NCI-H82 (cell line): ENCODE results near the gene UNC13A.

Experiments used
- DNase-seq: peaks from one replicate; lab custom pipeline; 2025; lab: John Stamatoyannopoulos, UW

Gene UNC13A

DNA sequence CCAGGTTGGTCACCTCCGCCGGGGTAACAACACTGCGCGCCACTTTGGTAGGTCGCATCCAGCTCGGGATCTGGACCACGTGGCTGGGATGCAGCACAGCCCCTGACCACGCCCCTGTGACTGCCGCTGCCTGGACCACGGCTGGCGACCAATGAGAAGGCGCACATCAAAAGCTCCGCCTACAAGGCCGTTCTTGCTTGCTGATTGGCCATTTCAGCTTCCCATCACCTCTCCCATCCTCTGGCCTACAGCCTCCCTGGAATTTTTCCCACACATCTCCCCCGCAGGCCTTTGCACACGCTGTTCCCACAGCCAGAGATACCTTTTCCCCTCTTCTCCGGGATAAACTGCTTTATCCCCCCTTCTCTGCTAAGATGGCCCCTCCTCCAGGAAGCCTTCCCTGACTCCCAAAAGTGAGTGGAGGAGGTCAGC lies 18.6 kb upstream of the UNC13A start:
- DNase-seq, result peak; percentile 97

DNA sequence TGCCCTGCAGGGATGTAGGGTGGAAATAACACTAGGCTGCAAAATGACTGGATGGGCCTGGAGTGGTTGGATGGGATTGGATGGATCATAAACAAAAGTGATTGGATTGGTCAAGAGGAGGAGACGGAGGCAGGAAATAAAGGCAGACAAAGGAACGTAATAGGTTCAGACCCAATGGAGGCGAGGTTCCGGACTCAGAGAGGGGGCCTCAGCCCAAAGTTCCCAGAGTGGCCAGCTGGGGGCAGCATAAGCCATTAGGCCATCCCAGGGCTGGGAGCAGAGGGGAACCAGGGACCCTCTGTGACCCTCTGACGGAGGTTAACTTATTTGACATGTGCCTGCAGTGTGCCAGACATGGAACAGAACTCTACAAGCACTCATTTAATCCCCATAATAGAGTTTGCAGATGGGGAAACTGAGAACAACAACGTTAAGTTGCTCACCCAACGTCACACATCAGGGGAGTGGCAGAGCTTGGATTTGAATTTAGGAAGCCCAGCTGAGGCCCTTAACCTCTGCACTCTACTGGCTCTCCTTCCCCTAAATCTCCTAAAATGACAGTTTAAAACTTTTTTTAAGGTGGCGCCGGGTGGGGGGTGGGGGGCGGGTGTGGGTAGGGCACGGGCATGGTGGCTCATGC lies 15.8 kb upstream of the UNC13A start:
- DNase-seq, result peak; percentile 85

DNA sequence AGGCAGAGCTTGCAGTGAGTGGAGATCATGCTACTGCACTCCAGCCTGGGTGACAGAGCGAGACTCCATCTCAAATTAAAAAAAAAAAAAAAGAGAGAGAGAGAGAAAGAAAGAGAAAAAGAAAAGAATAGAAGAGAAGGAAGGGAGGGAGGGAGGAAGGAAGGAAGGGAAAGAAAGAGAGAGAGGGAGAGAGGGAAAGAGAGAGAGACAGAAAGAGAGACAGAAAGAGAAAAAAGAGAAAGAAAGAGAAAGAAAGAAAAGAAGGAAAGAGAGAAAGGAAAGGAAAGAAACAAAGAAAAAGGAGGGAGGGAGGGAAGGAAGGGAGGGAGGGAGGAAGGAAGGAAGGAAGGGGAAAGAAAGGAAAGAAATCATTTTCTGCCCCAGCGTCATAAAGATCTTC lies 7.0 kb upstream of the UNC13A start:
- no peak for DNase-seq

DNA sequence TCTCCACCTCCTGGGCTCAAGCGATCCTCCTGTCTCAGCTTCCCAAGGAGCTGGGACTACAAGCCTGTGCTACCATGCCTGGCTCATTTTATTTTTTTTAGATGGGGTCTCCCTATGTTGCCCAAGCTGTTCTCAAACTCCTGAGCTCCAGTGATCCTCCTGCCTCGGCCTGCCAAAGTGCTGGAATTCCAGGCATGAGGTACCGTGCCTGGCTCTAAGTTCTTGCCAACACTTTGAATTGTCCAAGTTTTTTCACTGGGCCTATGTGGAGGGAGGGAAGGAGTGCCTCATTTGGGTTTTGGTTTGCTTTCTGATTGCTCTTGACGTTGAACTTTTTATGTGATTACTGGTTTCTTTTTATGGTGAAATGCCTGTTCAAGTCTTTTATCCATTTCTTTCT lies 4.4 kb upstream of the UNC13A start:
- DNase-seq, result no peak

DNA sequence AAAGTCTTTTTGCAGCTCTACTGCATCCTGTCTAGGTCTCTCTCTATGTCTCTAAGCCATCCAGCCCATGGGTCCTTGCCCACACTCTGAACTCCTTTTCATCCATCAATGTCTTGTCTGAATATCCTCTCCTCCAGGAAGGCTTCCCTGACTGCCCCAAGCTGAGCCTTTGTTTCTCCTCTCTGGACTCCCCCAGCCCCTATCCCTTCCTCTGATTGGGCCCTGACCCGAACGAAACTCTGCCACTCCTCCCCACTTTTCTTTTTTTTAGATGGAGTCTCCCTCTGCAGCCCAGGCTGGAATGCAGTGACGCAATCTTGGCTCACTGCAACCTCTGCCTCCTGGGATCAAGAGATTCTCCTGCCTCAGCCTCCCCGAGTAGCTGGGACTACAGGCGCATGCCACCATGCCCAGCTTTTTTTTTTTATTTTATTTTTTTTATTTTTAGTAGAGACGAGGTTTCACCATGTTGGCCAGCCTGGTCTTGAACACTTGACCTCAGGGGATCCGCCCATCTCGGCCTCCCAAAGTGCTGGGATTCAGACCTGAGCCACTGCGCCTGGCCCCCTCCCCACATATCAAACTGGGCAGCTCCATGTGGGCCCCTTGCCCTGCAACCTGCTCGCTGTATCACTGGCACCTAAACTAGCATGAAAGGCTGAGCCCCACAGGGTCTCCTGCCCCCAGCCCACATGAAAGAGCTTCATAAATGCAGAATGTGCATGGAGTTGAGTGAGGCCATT lies 870 bp upstream of the UNC13A start:
- no peak for DNase-seq

GRCh38 chr19:17687141-17687856 lies 855 bp downstream of the UNC13A start:
- peak; percentile 74 for DNase-seq

GRCh38 chr19:17686592-17687024 lies 1.5 kb downstream of the UNC13A start:
- DNase-seq, result peak; percentile 91

GRCh38 chr19:17686023-17686521 lies 2.1 kb downstream of the UNC13A start:
- DNase-seq, result no peak

- no peak for DNase-seq
Measured at GRCh38 chr19:17685451-17686022, 2.6 kb downstream of the UNC13A start.

- no peak for DNase-seq
Measured at GRCh38 chr19:17684256-17684655, 3.9 kb downstream of the UNC13A start.

DNA sequence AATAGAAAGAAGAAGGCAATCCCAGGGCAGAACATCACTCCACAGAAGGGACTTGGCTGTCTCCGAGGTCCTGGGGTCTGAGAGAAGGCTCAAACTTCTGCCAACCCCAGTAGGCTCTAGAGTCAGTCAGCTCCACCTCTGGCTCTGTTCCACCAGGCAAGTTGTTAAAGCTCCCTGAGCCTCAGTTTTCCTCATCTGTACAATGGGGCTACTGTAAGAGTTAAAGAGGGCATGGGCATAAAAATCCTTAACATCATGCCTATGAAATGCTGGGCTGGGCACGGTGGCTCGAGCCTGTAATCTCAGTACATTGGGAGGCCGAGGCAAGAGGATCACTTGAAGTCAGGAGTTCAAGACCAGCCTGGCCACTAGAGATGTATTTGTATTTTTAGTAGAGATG lies 5.1 kb downstream of the UNC13A start:
- no peak for DNase-seq

- no peak for DNase-seq
Measured at GRCh38 chr19:17682273-17682672, 5.9 kb downstream of the UNC13A start.

GRCh38 chr19:17681505-17682125 lies 6.5 kb downstream of the UNC13A start:
- no peak for DNase-seq

GRCh38 chr19:17680230-17680722 lies 7.9 kb downstream of the UNC13A start:
- DNase-seq, result no peak

DNA sequence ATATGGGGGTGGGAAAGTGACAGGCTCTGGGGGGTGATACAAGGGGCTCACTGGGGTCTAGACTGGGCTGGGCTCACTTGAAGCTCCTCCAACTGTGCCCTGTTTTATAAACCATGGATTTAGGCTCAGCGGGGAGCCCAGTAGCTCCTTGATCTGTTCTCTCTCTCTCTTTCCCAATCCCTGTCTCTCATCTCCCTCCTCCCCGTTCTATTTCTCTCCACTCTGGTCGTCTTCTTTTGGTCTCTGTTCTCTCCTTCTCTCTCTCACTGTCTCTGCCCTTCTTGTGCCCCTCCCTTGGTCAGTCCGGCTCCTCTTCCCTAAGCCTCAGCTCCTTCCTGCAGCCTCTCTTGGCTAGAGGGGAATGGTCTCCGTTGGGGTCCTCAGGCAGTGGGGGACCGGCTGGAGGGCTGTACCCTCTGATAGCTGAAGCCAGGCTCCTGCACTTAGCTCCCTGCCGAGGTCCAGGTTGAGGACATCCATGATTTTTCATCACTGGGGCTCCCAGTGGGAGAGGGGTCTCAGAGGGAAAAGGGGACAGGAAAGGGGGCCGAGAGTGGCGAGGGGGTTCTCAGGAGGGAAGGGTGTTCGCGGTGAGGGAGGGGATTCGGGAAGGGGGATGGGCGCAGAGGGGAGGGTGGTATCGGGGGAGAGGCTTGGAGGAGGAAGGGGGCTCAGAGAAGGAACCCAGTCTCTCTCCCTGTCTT lies 8.5 kb downstream of the UNC13A start:
- DNase-seq, result no peak

DNA sequence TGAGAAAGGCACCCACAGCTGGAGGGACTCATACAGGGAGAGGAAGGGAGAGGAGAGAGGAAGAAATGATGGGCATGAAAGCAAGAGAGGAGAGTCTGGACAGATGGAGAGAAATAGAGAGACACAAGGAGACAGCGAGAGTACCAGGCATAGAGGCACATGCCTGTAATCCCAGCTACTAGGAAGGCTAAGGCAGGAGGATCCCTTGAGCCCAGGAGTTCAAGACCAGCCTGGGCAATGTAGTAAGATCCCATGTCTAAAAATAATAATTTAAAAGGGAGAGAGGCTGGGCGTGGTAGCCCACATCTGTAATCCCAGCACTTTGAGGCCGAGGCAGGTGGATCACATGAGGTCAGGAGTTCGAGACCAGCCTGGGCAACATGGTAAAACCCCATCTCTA lies 9.3 kb downstream of the UNC13A start:
- no peak for DNase-seq

DNA sequence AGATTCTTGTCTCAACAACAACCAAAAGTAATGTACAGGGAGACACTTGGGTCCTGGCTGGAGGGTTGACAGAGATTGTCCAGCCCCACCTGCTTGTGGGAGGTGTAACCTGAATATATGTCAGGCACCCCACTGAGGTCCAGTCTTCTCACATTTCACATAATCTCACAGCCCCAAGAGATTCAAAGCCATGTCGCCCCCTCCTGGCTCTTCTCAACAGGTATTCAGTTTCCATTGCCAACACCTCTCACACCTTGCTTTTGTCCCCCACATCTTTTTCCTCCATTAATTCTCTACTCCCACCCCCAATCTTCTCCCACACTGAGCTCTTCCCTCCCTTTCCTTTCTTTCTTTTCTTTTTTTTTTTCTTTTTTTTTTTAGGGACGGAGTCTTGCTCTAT lies 11.2 kb downstream of the UNC13A start:
- peak; percentile 57 for DNase-seq

GRCh38 chr19:17676295-17676694 lies 11.9 kb downstream of the UNC13A start:
- no peak for DNase-seq

DNA sequence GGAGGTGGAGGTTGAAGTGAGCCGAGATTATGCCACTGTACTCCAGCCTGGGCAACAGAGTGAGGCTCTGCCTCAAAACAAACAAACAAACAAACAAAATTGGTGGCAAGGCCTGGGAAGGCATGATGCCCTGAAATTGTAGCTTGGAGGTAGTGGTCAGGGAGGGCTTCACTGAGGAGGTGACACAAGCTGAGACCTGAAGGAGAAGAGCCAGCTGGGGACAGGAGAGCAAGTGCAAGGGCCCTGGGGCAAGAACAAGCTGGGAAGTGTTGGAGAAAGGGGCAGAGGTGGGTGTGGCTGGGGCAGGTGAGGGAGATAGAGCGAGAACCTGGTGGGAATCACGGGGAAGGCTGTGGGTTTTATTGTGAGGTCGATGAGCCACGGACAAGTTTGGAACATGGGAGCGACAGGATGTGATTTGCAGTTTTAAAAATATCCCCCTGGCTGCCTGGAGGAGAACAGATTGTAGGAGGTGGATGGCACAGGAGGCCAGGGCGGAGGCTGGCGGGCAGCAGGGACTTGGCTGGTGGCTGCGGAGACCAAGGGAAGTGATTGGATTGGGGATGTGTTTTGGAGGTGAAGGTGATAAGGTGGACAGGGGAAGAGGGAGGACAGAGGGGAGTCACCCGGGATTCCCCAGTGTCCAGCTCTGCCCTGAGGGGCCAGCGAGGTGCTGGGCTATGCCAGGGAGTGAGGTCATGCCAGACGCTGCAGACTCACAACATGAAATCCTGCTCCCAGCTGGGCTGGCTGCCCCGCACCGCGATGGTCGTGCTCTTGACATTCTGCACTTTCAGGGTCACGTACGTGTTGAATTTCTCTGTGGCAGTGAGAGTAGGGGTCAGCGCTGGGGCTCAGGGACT lies 14.0 kb downstream of the UNC13A start:
- DNase-seq, result no peak

- peak; percentile 87 for DNase-seq
Measured at GRCh38 chr19:17671906-17672305, 16.2 kb downstream of the UNC13A start.
